ENCODE data around the gene EXOC4.

Gene EXOC4

GRCh38 chr7:133724148-133724547 lies 471.3 kb downstream of the EXOC4 start:
- DNase-seq, result no peak

- no peak for DNase-seq
Observed at GRCh38 chr7:133724694-133725093, 471.8 kb downstream of the EXOC4 start.

GRCh38 chr7:133727476-133728214 lies 474.8 kb downstream of the EXOC4 start:
- DNase-seq, result no peak

GRCh38 chr7:133730360-133730759 lies 477.5 kb downstream of the EXOC4 start:
- DNase-seq, result no peak

- no peak for DNase-seq
Observed at GRCh38 chr7:133733401-133733800, 480.5 kb downstream of the EXOC4 start.

- DNase-seq, result no peak
Observed at GRCh38 chr7:133735222-133735621, 482.3 kb downstream of the EXOC4 start.

- no peak for DNase-seq
Observed at GRCh38 chr7:133739817-133740216, 486.9 kb downstream of the EXOC4 start.

- DNase-seq, result no peak
Observed at GRCh38 chr7:133741078-133741477, 488.2 kb downstream of the EXOC4 start.

- DNase-seq, result no peak
Observed at GRCh38 chr7:133741703-133742102, 488.8 kb downstream of the EXOC4 start.

- no peak for DNase-seq
Observed at GRCh38 chr7:133742709-133743538, 490.0 kb downstream of the EXOC4 start.

- DNase-seq, result no peak
Observed at GRCh38 chr7:133744451-133744850, 491.6 kb downstream of the EXOC4 start.

GRCh38 chr7:133746305-133746704 lies 493.4 kb downstream of the EXOC4 start:
- no peak for DNase-seq

- DNase-seq, result no peak
Observed at GRCh38 chr7:133746847-133747246, 494.0 kb downstream of the EXOC4 start.

- no peak for DNase-seq
Observed at GRCh38 chr7:133748443-133749407, 495.8 kb downstream of the EXOC4 start.

GRCh38 chr7:133750287-133750686 lies 497.4 kb downstream of the EXOC4 start:
- DNase-seq, result no peak

GRCh38 chr7:133751079-133751478 lies 498.2 kb downstream of the EXOC4 start:
- DNase-seq, result no peak

GRCh38 chr7:133753513-133753912 lies 500.6 kb downstream of the EXOC4 start:
- no peak for DNase-seq

GRCh38 chr7:133754708-133755107 lies 501.8 kb downstream of the EXOC4 start:
- DNase-seq, result no peak

- no peak for DNase-seq
Observed at GRCh38 chr7:133755901-133756300, 503.0 kb downstream of the EXOC4 start.

- no peak for DNase-seq
Observed at GRCh38 chr7:133761443-133761842, 508.6 kb downstream of the EXOC4 start.

GRCh38 chr7:133763076-133763640 lies 510.3 kb downstream of the EXOC4 start:
- DNase-seq, result no peak

- no peak for DNase-seq
Observed at GRCh38 chr7:133769668-133770067, 516.8 kb downstream of the EXOC4 start.

All from activated naive CD4-positive, alpha-beta T cell treated with Interleukin-2 at 50 U/mL for 16 hours (primary cell).